CD14-positive monocyte (primary cell): ENCODE measurements around the gene PUS7. TPM values are rescaled to one million over a fixed set of nuclear protein-coding genes. Genes with fewer than 3 reads are reported as not detected.

Source experiments
- DNase-seq, 3 donors: peaks; one replicate each; pipeline ENCODE4 v3.0.0-alpha.2; 2011 to 2022
- H2AFZ ChIP-seq: 2 replicates; pipeline ENCODE4 v1.6.0; 2012; ENCODE audit warnings: mild to moderate bottlenecking, low read depth, low read length, inconsistent platforms; ENCODE audit not compliant: insufficient read depth, poor library complexity, severe bottlenecking
- H3K27ac ChIP-seq, 2 donors: 1 replicate in 1 of 2; 2 replicates in 1 of 2; pipeline ENCODE4 v1.5.1; 2012 to 2013; ENCODE audit warnings: low read length in 2 of 2, control low read depth in 1 of 2, inconsistent platforms in 1 of 2, low read depth in 1 of 2, mild to moderate bottlenecking in 1 of 2
- H3K27me3 ChIP-seq, 2 donors: one replicate each; pipeline versions ENCODE4 v1.6.0 to v1.6.1; 2011 to 2013; ENCODE audit warnings: low read length in 2 of 2; ENCODE audit not compliant: control insufficient read depth in 2 of 2, insufficient read depth in 2 of 2
- H3K36me3 ChIP-seq, 2 donors: replicated peaks in 1 of 2; 1 replicate in 1 of 2; 2 replicates in 1 of 2; pipeline versions ENCODE4 v1.5.1 to v1.6.1; 2012 to 2013; ENCODE audit warnings: low read length in 2 of 2, control low read depth in 1 of 2, inconsistent platforms in 1 of 2, mild to moderate bottlenecking in 1 of 2; ENCODE audit not compliant: insufficient read depth in 2 of 2, control insufficient read depth in 1 of 2
- H3K4me1 ChIP-seq, 2 donors: 1 replicate in 1 of 2; 2 replicates in 1 of 2; pipeline versions ENCODE4 v1.5.1 to v1.6.1; 2012 to 2013; ENCODE audit warnings: low read length in 2 of 2, control low read depth in 1 of 2, inconsistent platforms in 1 of 2, mild to moderate bottlenecking in 1 of 2, moderate library complexity in 1 of 2; ENCODE audit not compliant: insufficient read depth in 2 of 2, control insufficient read depth in 1 of 2
- H3K4me2 ChIP-seq: replicated peaks from 2 replicates; pipeline ENCODE3; 2012; ENCODE audit warnings: low read length, moderate library complexity, mild to moderate bottlenecking; ENCODE audit not compliant: poor library complexity, severe bottlenecking; ENCODE audit errors: extremely low read depth
- H3K4me3 ChIP-seq, 3 experiments: fragments of 200-600 bp in 1 of 3; sonication (generic) in 1 of 3; replicated peaks in 1 of 3; 1 replicate in 2 of 3; 2 replicates in 1 of 3; pipeline ENCODE4 v1.5.1; 2011 to 2013; ENCODE audit warnings: low read length in 3 of 3, mild to moderate bottlenecking in 3 of 3, control low read depth in 2 of 3, low read depth in 2 of 3, inconsistent platforms in 1 of 3, moderate library complexity in 1 of 3
- H3K79me2 ChIP-seq: 2 replicates; pipeline ENCODE4 v1.6.0; 2012; ENCODE audit warnings: mild to moderate bottlenecking, control low read depth, inconsistent platforms, low read length, moderate library complexity; ENCODE audit not compliant: insufficient read depth
- H3K9ac ChIP-seq: 2 replicates; pipeline ENCODE4 v1.6.0; 2017; ENCODE audit warnings: low read length, mild to moderate bottlenecking; ENCODE audit not compliant: insufficient read depth, poor library complexity, severe bottlenecking
- H3K9me3 ChIP-seq, 2 donors: replicated peaks in 1 of 2; 1 replicate in 1 of 2; 2 replicates in 1 of 2; pipeline versions ENCODE4 v1.5.1 to v1.6.1; 2012 to 2013; ENCODE audit warnings: low read length in 2 of 2, control low read depth in 1 of 2; ENCODE audit not compliant: control insufficient read depth in 1 of 2, insufficient read depth in 1 of 2
- H4K20me1 ChIP-seq: 2 replicates; pipeline ENCODE4 v1.6.0; 2012; ENCODE audit warnings: mild to moderate bottlenecking, low read length, control low read depth, moderate library complexity; ENCODE audit not compliant: insufficient read depth
- H3K27ac Mint-ChIP-seq, 7 donors: one replicate each; pipeline ENCODE4 v1.8.0; 2020; ENCODE audit warnings: mild to moderate bottlenecking in 7 of 7, mixed read lengths in 7 of 7, moderate library complexity in 6 of 7, inconsistent platforms in 2 of 7
- H3K27me3 Mint-ChIP-seq, 3 donors: one replicate each; pipeline ENCODE4 v1.8.0; 2021 to 2022; ENCODE audit warnings: low read depth in 3 of 3, mild to moderate bottlenecking in 3 of 3, mixed read lengths in 3 of 3, moderate library complexity in 3 of 3, inconsistent platforms in 1 of 3
- H3K36me3 Mint-ChIP-seq, 2 donors: one replicate each; pipeline ENCODE4 v1.8.0; 2020; ENCODE audit warnings: mixed read lengths in 2 of 2, inconsistent platforms in 1 of 2, mild to moderate bottlenecking in 1 of 2
- H3K4me1 Mint-ChIP-seq: one replicate; pipeline ENCODE4 v1.8.0; 2020; ENCODE audit warnings: mild to moderate bottlenecking, mixed read lengths
- H3K4me3 Mint-ChIP-seq, 2 donors: one replicate each; pipeline ENCODE4 v1.8.0; 2020; ENCODE audit warnings: mild to moderate bottlenecking in 2 of 2, mixed read lengths in 2 of 2, moderate library complexity in 1 of 2
- H3K9me3 Mint-ChIP-seq, 7 donors: one replicate each; pipeline ENCODE4 v1.8.0; 2020 to 2022; ENCODE audit warnings: mixed read lengths in 7 of 7, mild to moderate bottlenecking in 6 of 7, moderate library complexity in 6 of 7, inconsistent platforms in 2 of 7
- WGBS: methylation state at CpG from one replicate; pipeline ENCODE4 v1.1.5; 2013; ENCODE audit warnings: missing lambda C conversion rate; ENCODE audit not compliant: insufficient coverage; 5-methylcytosine and 5-hydroxymethylcytosine counted together
- intact Hi-C, 2 donors: fragments of 100-400 bp; cut with micrococcal nuclease; formaldehyde crosslinking; loops; one replicate each; pipeline versions ENCODE4 v1.15.0 to v1.15.1; 2023
- polyA plus RNA-seq, 3 donors: library from polyadenylated mRNA; depleted of rRNA in 1 of 3; unstranded in 2 of 3; stranded (reverse) in 1 of 3; fragments of 300-500 nt in 2 of 3; fragments of >200 nt in 1 of 3; fragmentation: Illumina TruSeq in 2 of 3; gene quantifications; 1 replicate in 2 of 3; 2 replicates in 1 of 3; pipeline ENCODE4 v1.2.3, GENCODE V29; 2012 to 2021
- TF ChIP-seq, protein P1 (sequence below): fragments of 200-600 bp; IDR thresholded peaks from one replicate; pipeline ENCODE4 v1.8.0; 2022; ENCODE audit warnings: antibody characterized with exemption, mild to moderate bottlenecking

PUS7 gene
- polyA plus RNA-seq, 3 donors = 1.3 to 1.8 (median 1.6) TPM

DNA sequence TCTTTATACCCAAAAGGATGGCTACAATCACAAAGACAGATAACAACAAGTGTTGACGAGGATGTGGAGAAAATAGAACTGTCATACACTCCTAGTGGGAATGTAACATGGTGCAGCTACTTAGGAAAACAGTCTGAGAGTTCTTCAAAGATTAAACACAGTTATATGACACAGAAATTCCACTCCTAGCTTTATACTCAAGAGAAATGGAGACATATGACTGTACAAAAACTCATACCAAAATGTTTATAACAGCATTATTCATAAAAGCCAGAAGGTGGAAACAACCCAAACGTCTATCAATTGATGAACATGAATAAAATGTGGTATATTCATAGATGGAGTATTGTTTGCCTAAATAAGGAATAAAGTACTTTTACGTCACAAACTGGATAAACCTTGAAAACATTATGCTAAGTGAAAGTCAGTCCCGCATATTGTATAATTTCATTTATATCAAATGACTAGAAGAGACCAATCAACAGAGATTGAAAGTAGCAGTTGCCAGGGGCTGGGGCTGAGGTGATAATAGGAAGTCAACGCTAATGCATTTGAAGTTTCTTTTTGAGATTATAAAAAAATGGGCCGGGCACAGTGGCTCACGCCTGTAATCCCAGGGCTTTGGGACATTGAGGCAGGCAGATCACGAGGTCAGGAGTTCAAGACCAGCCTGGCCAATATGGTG, 71.8 kb downstream of the PUS7 start:
- no peaks in the 10 kb centered on the region for H3K9me3 ChIP-seq
- H2AFZ ChIP-seq = no peak overlapping the region
- Mint-ChIP-seq H3K27ac (no peak overlapping the region), H3K9me3 (peaks cover 0 to 2% (median 0%) of the 10 kb centered on the region in 7 donors), H3K36me3 (no peaks in the 10 kb centered on the region), H3K4me3 (no peak overlapping the region), H3K27me3 (peaks cover 0 to 2% (median 2%) of the 10 kb centered on the region in 3 donors), H3K4me1 (peaks cover 10% of the 10 kb centered on the region)
- H3K4me1 ChIP-seq = no peaks in the 10 kb centered on the region
- no peak overlapping the region for H3K27ac ChIP-seq
- H3K27me3 ChIP-seq = no peaks in the 10 kb centered on the region
- WGBS = 92% methylated on average over 2 of the region's 8 CpGs
- TF ChIP-seq, protein P1, sequence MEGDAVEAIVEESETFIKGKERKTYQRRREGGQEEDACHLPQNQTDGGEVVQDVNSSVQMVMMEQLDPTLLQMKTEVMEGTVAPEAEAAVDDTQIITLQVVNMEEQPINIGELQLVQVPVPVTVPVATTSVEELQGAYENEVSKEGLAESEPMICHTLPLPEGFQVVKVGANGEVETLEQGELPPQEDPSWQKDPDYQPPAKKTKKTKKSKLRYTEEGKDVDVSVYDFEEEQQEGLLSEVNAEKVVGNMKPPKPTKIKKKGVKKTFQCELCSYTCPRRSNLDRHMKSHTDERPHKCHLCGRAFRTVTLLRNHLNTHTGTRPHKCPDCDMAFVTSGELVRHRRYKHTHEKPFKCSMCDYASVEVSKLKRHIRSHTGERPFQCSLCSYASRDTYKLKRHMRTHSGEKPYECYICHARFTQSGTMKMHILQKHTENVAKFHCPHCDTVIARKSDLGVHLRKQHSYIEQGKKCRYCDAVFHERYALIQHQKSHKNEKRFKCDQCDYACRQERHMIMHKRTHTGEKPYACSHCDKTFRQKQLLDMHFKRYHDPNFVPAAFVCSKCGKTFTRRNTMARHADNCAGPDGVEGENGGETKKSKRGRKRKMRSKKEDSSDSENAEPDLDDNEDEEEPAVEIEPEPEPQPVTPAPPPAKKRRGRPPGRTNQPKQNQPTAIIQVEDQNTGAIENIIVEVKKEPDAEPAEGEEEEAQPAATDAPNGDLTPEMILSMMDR = no peak
- no peak overlapping the region for H3K9ac ChIP-seq
- no peak overlapping the region for H3K4me2 ChIP-seq
- no peak overlapping the region for H3K4me3 ChIP-seq
- no peaks in the 10 kb centered on the region for H3K79me2 ChIP-seq
- intact Hi-C loops = no loop called here
- no peak for DNase-seq
- H3K36me3 ChIP-seq = no peaks in the 10 kb centered on the region
- H4K20me1 ChIP-seq = no peaks in the 10 kb centered on the region

DNA sequence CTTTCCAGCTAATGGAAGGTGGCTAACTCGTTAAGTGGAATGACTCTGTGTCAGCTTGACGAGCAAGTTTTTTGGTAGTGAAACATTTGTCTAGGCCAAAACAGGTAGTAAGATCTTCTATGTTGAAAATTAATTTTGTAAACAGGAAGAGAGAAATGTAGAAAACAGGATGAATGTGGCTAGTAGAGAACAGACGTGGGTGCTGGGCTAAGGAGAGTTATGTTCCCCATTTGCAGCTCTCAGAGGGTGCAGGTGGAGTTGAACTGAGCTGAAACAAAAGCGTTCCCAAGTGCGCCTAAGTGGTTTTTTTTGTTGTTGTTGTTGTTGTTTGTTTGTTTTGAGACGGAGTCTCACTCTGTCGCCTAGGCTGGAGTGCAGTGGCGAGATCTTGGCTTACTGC, 73.9 kb downstream of the PUS7 start:
- Histone ChIP-seq H3K9ac (no peak overlapping the region), H3K4me2 (no peak overlapping the region), H3K4me3 (no peak overlapping the region), H3K27me3 (no peaks in the 10 kb centered on the region), H4K20me1 (no peaks in the 10 kb centered on the region), H3K27ac (no peak overlapping the region), H2AFZ (peak overlapping the region; percentile 53), H3K4me1 (no peaks in the 10 kb centered on the region), H3K9me3 (no peaks in the 10 kb centered on the region), H3K36me3 (no peaks in the 10 kb centered on the region), H3K79me2 (no peaks in the 10 kb centered on the region)
- Mint-ChIP-seq H3K9me3 (peaks cover 0 to 2% (median 0%) of the 10 kb centered on the region in 7 donors), H3K4me1 (peaks cover 10% of the 10 kb centered on the region), H3K36me3 (no peaks in the 10 kb centered on the region), H3K27me3 (peaks cover 0 to 3% (median 2%) of the 10 kb centered on the region in 3 donors), H3K4me3 (no peak overlapping the region), H3K27ac (no peak overlapping the region)
- no peak for DNase-seq
- 47% methylated on average over 5 of the region's 8 CpGs for WGBS
- intact Hi-C loops = no loop called here
- TF ChIP-seq, protein P1 = no peak
